Choroid plexus epithelial cell (primary cell): Measurements from ENCODE around the gene NIN.

Experiments
- DNase-seq: peaks from one replicate; pipeline ENCODE4 v3.0.0-alpha.2; 2010; ENCODE audit warnings: low read depth
- H3K4me3 ChIP-seq: 2 replicates; pipeline ENCODE4 v1.5.1; 2011; ENCODE audit warnings: low read depth, mild to moderate bottlenecking, control low read depth, low read length, moderate library complexity
- CTCF ChIP-seq: conservative IDR thresholded peaks from 2 replicates; pipeline ENCODE4 v1.5.1; 2011; ENCODE audit warnings: low read depth, mild to moderate bottlenecking, control low read depth, inconsistent platforms, low read length, moderate library complexity

Gene NIN

GRCh38 chr14:50797250-50798047, 33.5 kb downstream of the NIN start:
- H3K4me3 ChIP-seq = no peak overlapping the region
- TF ChIP-seq CTCF = no peak
- no peak for DNase-seq

GRCh38 chr14:50796390-50796789, 34.6 kb downstream of the NIN start:
- TF ChIP-seq CTCF = no peak
- DNase-seq = no peak
- H3K4me3 ChIP-seq = no peak overlapping the region

- no peak overlapping the region for H3K4me3 ChIP-seq
- TF ChIP-seq CTCF = no peak
- DNase-seq = no peak
These were observed 35.1 kb downstream of the NIN start for GRCh38 chr14:50795909-50796308.

- no peak overlapping the region for H3K4me3 ChIP-seq
- TF ChIP-seq CTCF = no peak
- no peak for DNase-seq
These were observed 35.8 kb downstream of the NIN start for GRCh38 chr14:50795142-50795541.

GRCh38 chr14:50794068-50794645, 36.8 kb downstream of the NIN start:
- DNase-seq = no peak
- no peak for TF ChIP-seq CTCF
- H3K4me3 ChIP-seq = no peak overlapping the region

- DNase-seq = no peak
These were observed 38.3 kb downstream of the NIN start for GRCh38 chr14:50792634-50793068.

More at GRCh38 chr14:50792634-50793068, 38.3 kb downstream of the NIN start:
- no peak overlapping the region for H3K4me3 ChIP-seq
- no peak for TF ChIP-seq CTCF
